K562 (cell line): ENCODE results near the gene POPDC3. TPM values are rescaled to one million over a fixed set of nuclear protein-coding genes. Genes with fewer than 3 reads are reported as not detected.

ENCODE experiments used
- ATAC-seq: fragments of 200-7000 bp; cut with Tn5 transposase; 3 replicates; pipeline ENCODE4 v1.9.1; 2020; ENCODE audit warnings: moderate library complexity
- BruUV-seq: library from RNA; stranded (reverse); fragments of 400-500 nt; replicated peaks from 2 replicates; lab custom pipeline; 2021; lab: Mats Ljungman, UMichigan
- CTCF ChIA-PET: fragments of 300-600 bp; formaldehyde crosslinking; extraction: SDS; loops from one replicate; lab custom pipeline; 2021; ENCODE audit warnings: low intra/inter-chr PET ratio; lab: Yijun Ruan, JAX
- POLR2A ChIA-PET: fragments of 300-600, 350-650 bp; sonication (Branson Sonifier 250); formaldehyde crosslinking; extraction: SDS; loops from one replicate; lab custom pipeline; 2021; ENCODE audit warnings: antibody characterized with exemption, inconsistent platforms; lab: Yijun Ruan, JAX
- DNase-seq, 4 experiments: peaks; one replicate each; pipeline versions ENCODE4 v3.0.0 to v3.0.0-alpha.2; 2011 to 2018; ENCODE audit warnings: low spot score in 3 of 4, mixed read lengths in 3 of 4; ENCODE audit errors: extremely low read depth in 1 of 4
- FAIRE-seq: peaks from 2 replicates; lab custom pipeline; 2011; peaks lifted over from hg19 to GRCh38; lab: Jason Lieb, UNC
- H2AFZ ChIP-seq: 2 replicates; pipeline ENCODE4 v1.6.0; 2011; ENCODE audit warnings: low read depth, low read length, control low read depth, inconsistent platforms
- H3K27ac ChIP-seq: fragments of 200-600 bp; 3 replicates; pipeline ENCODE4 v1.8.0; 2011; ENCODE audit warnings: low read depth, mild to moderate bottlenecking, control low read depth, inconsistent platforms, low read length, moderate library complexity, mixed read lengths; ENCODE audit errors: extremely low read depth
- H3K27me3 ChIP-seq, 2 experiments: fragments of 300-600 bp in 1 of 2; 2 replicates in 1 of 2; 3 replicates in 1 of 2; pipeline versions ENCODE4 v1.6.0 to v1.8.0; 2011; ENCODE audit warnings: inconsistent platforms in 2 of 2, low read length in 2 of 2, mild to moderate bottlenecking in 1 of 2, mixed read lengths in 1 of 2, moderate library complexity in 1 of 2; ENCODE audit not compliant: control insufficient read depth in 2 of 2, insufficient read depth in 2 of 2
- H3K36me3 ChIP-seq: fragments of 300-600 bp; 3 replicates; pipeline ENCODE4 v1.8.0; 2011; ENCODE audit warnings: mild to moderate bottlenecking, low read length, inconsistent platforms; ENCODE audit not compliant: control insufficient read depth, insufficient read depth
- H3K4me1 ChIP-seq, 2 experiments: fragments of 200-600 bp in 1 of 2; replicated peaks in 1 of 2; 2 replicates in 1 of 2; 3 replicates in 1 of 2; pipeline versions ENCODE4 v1.5.1 to v1.8.0; 2011; ENCODE audit warnings: inconsistent platforms in 2 of 2, low read length in 2 of 2, mild to moderate bottlenecking in 1 of 2, mixed read lengths in 1 of 2, moderate library complexity in 1 of 2; ENCODE audit not compliant: control insufficient read depth in 2 of 2, insufficient read depth in 2 of 2
- H3K4me2 ChIP-seq: 2 replicates; pipeline ENCODE4 v1.6.1; 2011; ENCODE audit warnings: low read length, control low read depth, inconsistent platforms, mixed read lengths; ENCODE audit not compliant: insufficient read depth
- H3K4me3 ChIP-seq: fragments of 200-600 bp; sonication (generic), shearing (Covaris generic); 2 replicates; pipeline ENCODE4 v1.5.1; 2016; ENCODE audit warnings: control low read depth, inconsistent platforms
- H3K79me2 ChIP-seq: fragments of 200-600 bp; 3 replicates; pipeline ENCODE4 v1.8.0; 2011; ENCODE audit warnings: low read length, inconsistent platforms; ENCODE audit not compliant: control insufficient read depth, insufficient read depth
- H3K9ac ChIP-seq, 2 experiments: 2 replicates each; pipeline versions ENCODE4 v1.6.0 to v1.6.1; 2011; ENCODE audit warnings: low read depth in 2 of 2, low read length in 2 of 2, control low read depth in 1 of 2, inconsistent platforms in 1 of 2, mild to moderate bottlenecking in 1 of 2, mixed read lengths in 1 of 2; ENCODE audit not compliant: insufficient read depth in 1 of 2
- H3K9me1 ChIP-seq: one replicate; pipeline ENCODE4 v1.6.0; 2011; ENCODE audit warnings: inconsistent platforms, mild to moderate bottlenecking, low read length, moderate library complexity; ENCODE audit not compliant: control insufficient read depth, insufficient read depth
- H3K9me3 ChIP-seq: replicated peaks from 2 replicates; pipeline ENCODE4 v1.5.1; 2011; ENCODE audit warnings: low read depth, low read length, inconsistent platforms; ENCODE audit not compliant: control insufficient read depth, insufficient read depth
- H4K20me1 ChIP-seq: replicated peaks from 2 replicates; pipeline ENCODE4 v1.6.1; 2011; ENCODE audit warnings: low read length, inconsistent platforms, mixed read lengths; ENCODE audit not compliant: control insufficient read depth, insufficient read depth
- ATF4 ChIP-seq: fragments of 450-650 bp; formaldehyde crosslinking; IDR thresholded peaks from 2 replicates; pipeline ENCODE4 v1.4.0; 2022; ENCODE audit warnings: mild to moderate bottlenecking, moderate library complexity
- HMBOX1 ChIP-seq: sonication (generic); IDR thresholded peaks from 2 replicates; pipeline ENCODE4 v1.6.1; 2016
- HOMEZ ChIP-seq: fragments of 250-450 bp; sonication (Bioruptor Pico); IDR thresholded peaks from 2 replicates; pipeline ENCODE4 v1.4.0; 2020; ENCODE audit warnings: mild to moderate bottlenecking, moderate library complexity
- MITF ChIP-seq: IDR thresholded peaks from 2 replicates; pipeline ENCODE4 v1.6.1; 2014; ENCODE audit warnings: antibody characterized with exemption
- POLR3A ChIP-seq: IDR thresholded peaks from 2 replicates; pipeline ENCODE4 v1.6.1; 2011; ENCODE audit warnings: borderline replicate concordance, mild to moderate bottlenecking, moderate library complexity; ENCODE audit not compliant: insufficient read length, insufficient read depth; ENCODE audit errors: extremely low read depth
- RFX1 ChIP-seq: fragments of 450-650 bp; IDR thresholded peaks from 2 replicates; pipeline ENCODE4 v1.6.1; 2016; ENCODE audit warnings: mild to moderate bottlenecking, moderate library complexity
- TARDBP ChIP-seq: fragments of 450-650 bp; IDR thresholded peaks from 2 replicates; pipeline ENCODE4 v1.6.1; 2016
- ZNF239 ChIP-seq: fragments of 250-450 bp; sonication (Bioruptor Pico); IDR thresholded peaks from 2 replicates; pipeline ENCODE4 v1.4.0; 2020; ENCODE audit warnings: mild to moderate bottlenecking
- WGBS: fragments of 100-300 bp; shearing (Covaris generic); methylation state at CpG from one replicate; pipeline ENCODE4 v1.1.6; 2016; ENCODE audit warnings: low coverage, mixed read lengths; ENCODE audit not compliant: insufficient coverage; ENCODE audit errors: missing lambda C conversion rate; 5-methylcytosine and 5-hydroxymethylcytosine counted together
- in situ Hi-C: fragments of 300-500 bp; cut with MboI; formaldehyde crosslinking; loops from 4 replicates; pipeline ENCODE4 v1.15.0; 2018; ENCODE audit warnings: inconsistent platforms, mixed read lengths
- intact Hi-C: fragments of 100-400 bp; cut with micrococcal nuclease; formaldehyde crosslinking; loops from 2 replicates; pipeline ENCODE4 v1.14.2; 2022
- polyA plus RNA-seq, 8 experiments: library from polyadenylated mRNA; depleted of rRNA in 4 of 8; stranded (reverse) in 5 of 8; unstranded in 3 of 8; fragments of >200 nt; fragmentation: Nextera tagmentation in 2 of 8; fragmentation: Illumina TruSeq in 1 of 8; extraction: Ambion mirVana in 2 of 8; extraction: Trizol in 1 of 8; gene quantifications; 2 replicates each; pipeline versions ENCODE4 v1.2.1 to v1.2.3, GENCODE V29; 2011 to 2014; ENCODE audit warnings: inconsistent platforms in 1 of 8, missing spikeins in 1 of 8
- total RNA-seq, 7 experiments: library from RNA; depleted of rRNA in 6 of 7; stranded (reverse); fragments of >200 nt in 6 of 7; fragmentation: Illumina TruSeq in 2 of 7; extraction: Trizol in 2 of 7; gene quantifications; 2 replicates each; pipeline versions ENCODE4 v1.2.1 to v1.2.3, GENCODE V29; 2011 to 2021; ENCODE audit warnings: low replicate concordance in 1 of 7

POPDC3 gene
- total and polyA plus RNA-seq, 9 of the 15 experiments (the other 6 are each of a cell fraction or from before 2014, with no cell fraction given) = 4.0 to 11.8 (median 5.4) TPM

GRCh38 chr6:105111105-105111504 lies 68.7 kb downstream of the POPDC3 start:
- no peaks in the 10 kb centered on the region for H4K20me1 ChIP-seq
- no peaks in the 10 kb centered on the region for H3K9me3 ChIP-seq
- no peaks in the 10 kb centered on the region for H3K9me1 ChIP-seq
- H3K4me1 ChIP-seq = no peaks in the 10 kb centered on the region
- no peak for ATAC-seq
- no peak overlapping the region for H3K4me2 ChIP-seq
- H3K36me3 ChIP-seq = no peaks in the 10 kb centered on the region
- 0% methylated on average over 3 of the region's 3 CpGs for WGBS
- ChIA-PET CTCF (no interaction called here), POLR2A (no interaction called here)
- peaks cover 15 to 22% of the 10 kb centered on the region in 2 experiments; a peak in 4 of 5 replicates for H3K27me3 ChIP-seq
- DNase-seq = no peak
- in situ Hi-C loops = no loop called here
- no peak for FAIRE-seq
- H3K79me2 ChIP-seq = no peaks in the 10 kb centered on the region
- intact Hi-C loops = loop anchor here (10.0 kb wide), 2 partner anchors 154 to 1724 kb away; no protein-coding TSS in a partner anchor
- no peak overlapping the region for H3K9ac ChIP-seq
- no peak overlapping the region for H3K4me3 ChIP-seq
- TF ChIP-seq TARDBP (no peak), POLR3A (no peak), RFX1 (peak; percentile 25; the same call in 1 of the 2 replicates)
- no peak overlapping the region for H3K27ac ChIP-seq
- BruUV-seq = no TSS peak
- H2AFZ ChIP-seq = no peak overlapping the region

- no peaks in the 10 kb centered on the region for H3K9me1 ChIP-seq
- TF ChIP-seq ZNF239 (CRISPR knock-in tag) (no peak), HMBOX1 (no peak), HOMEZ (no peak), ATF4 (no peak), MITF (no peak)
Measured at GRCh38 chr6:105109955-105110895, 69.6 kb downstream of the POPDC3 start.

More at GRCh38 chr6:105109955-105110895, 69.6 kb downstream of the POPDC3 start:
- in situ Hi-C loops (no loop called here), intact Hi-C loops (loop anchor here (10.0 kb wide), 2 partner anchors 155 to 1725 kb away; no protein-coding TSS in a partner anchor)
- Histone ChIP-seq H3K36me3 (no peaks in the 10 kb centered on the region), H3K27me3 (peaks cover 17 to 24% of the 10 kb centered on the region in 2 experiments; a peak in 4 of 5 replicates), H3K4me2 (no peak overlapping the region), H4K20me1 (no peaks in the 10 kb centered on the region), H2AFZ (no peak overlapping the region), H3K9ac (no peak overlapping the region), H3K4me1 (no peaks in the 10 kb centered on the region), H3K79me2 (no peaks in the 10 kb centered on the region), H3K4me3 (no peak overlapping the region), H3K27ac (no peak overlapping the region), H3K9me3 (no peaks in the 10 kb centered on the region)
- ChIA-PET CTCF (no interaction called here), POLR2A (no interaction called here)
- no peak for DNase-seq
- peak; percentile 37; the same call in 1 of the 3 replicates for ATAC-seq
- no peak for FAIRE-seq
- BruUV-seq = no TSS peak
- WGBS = 2% methylated on average over 8 of the region's 8 CpGs
